CD8-positive, alpha-beta memory T cell (primary cell): ENCODE measurements around the gene MS4A14. TPM values are rescaled to one million over a fixed set of nuclear protein-coding genes. Genes with fewer than 3 reads are reported as not detected.

ENCODE experiments used
- CTCF ChIA-PET: fragments of 350-600 bp; sonication (Branson Sonifier 250); formaldehyde crosslinking; loops from one replicate; lab custom pipeline; 2021; ENCODE audit warnings: antibody characterized with exemption; lab: Charles Lee
- POLR2A ChIA-PET: fragments of 350-600 bp; sonication (Branson Sonifier 250); formaldehyde crosslinking; loops from one replicate; lab custom pipeline; 2021; ENCODE audit warnings: antibody characterized with exemption; lab: Charles Lee
- DNase-seq, 5 donors: peaks; one replicate each; pipeline versions ENCODE4 v3.0.0 to v3.0.0-alpha.2; 2020 to 2022; ENCODE audit warnings: mixed read lengths in 1 of 5
- H3K27ac ChIP-seq: one replicate; pipeline ENCODE4 v1.7.0; 2013; ENCODE audit warnings: low read depth, mild to moderate bottlenecking, low read length, moderate library complexity
- H3K27me3 ChIP-seq: 2 replicates; pipeline ENCODE4 v1.7.0; 2013; ENCODE audit warnings: low read length, mild to moderate bottlenecking; ENCODE audit not compliant: insufficient read depth, poor library complexity, severe bottlenecking
- H3K36me3 ChIP-seq: 2 replicates; pipeline ENCODE4 v1.7.0; 2013; ENCODE audit warnings: mild to moderate bottlenecking, low read length, moderate library complexity; ENCODE audit not compliant: insufficient read depth
- H3K4me1 ChIP-seq: 2 replicates; pipeline ENCODE4 v1.7.0; 2013; ENCODE audit warnings: mild to moderate bottlenecking, low read length, moderate library complexity; ENCODE audit not compliant: insufficient read depth
- H3K4me3 ChIP-seq: 2 replicates; pipeline ENCODE4 v1.7.0; 2013; ENCODE audit warnings: mild to moderate bottlenecking, low read length
- H3K9me3 ChIP-seq: 2 replicates; pipeline ENCODE4 v1.7.0; 2013; ENCODE audit warnings: mild to moderate bottlenecking, low read length
- H3K27ac Mint-ChIP-seq, 8 donors: one replicate each; pipeline ENCODE4 v1.8.0; 2020 to 2021; ENCODE audit warnings: mixed read lengths in 8 of 8, mild to moderate bottlenecking in 6 of 8, inconsistent platforms in 3 of 8, moderate library complexity in 3 of 8
- H3K27me3 Mint-ChIP-seq, 2 donors: one replicate each; pipeline ENCODE4 v1.8.0; 2020 to 2021; ENCODE audit warnings: mixed read lengths in 2 of 2, mild to moderate bottlenecking in 1 of 2, moderate library complexity in 1 of 2
- H3K36me3 Mint-ChIP-seq, 3 donors: one replicate each; pipeline ENCODE4 v1.8.0; 2020 to 2021; ENCODE audit warnings: mixed read lengths in 3 of 3, inconsistent platforms in 1 of 3, mild to moderate bottlenecking in 1 of 3
- H3K4me1 Mint-ChIP-seq, 3 donors: one replicate each; pipeline ENCODE4 v1.8.0; 2020 to 2021; ENCODE audit warnings: mixed read lengths in 3 of 3, inconsistent platforms in 1 of 3, mild to moderate bottlenecking in 1 of 3
- H3K4me3 Mint-ChIP-seq, 7 donors: one replicate each; pipeline ENCODE4 v1.8.0; 2020 to 2021; ENCODE audit warnings: mixed read lengths in 7 of 7, mild to moderate bottlenecking in 6 of 7, moderate library complexity in 4 of 7, inconsistent platforms in 2 of 7
- H3K9me3 Mint-ChIP-seq, 5 donors: one replicate each; pipeline ENCODE4 v1.8.0; 2020 to 2022; ENCODE audit warnings: mixed read lengths in 5 of 5, mild to moderate bottlenecking in 3 of 5, moderate library complexity in 2 of 5, inconsistent platforms in 1 of 5
- polyA plus RNA-seq: library from polyadenylated mRNA; unstranded; fragments of 300-500 nt; fragmentation: Illumina TruSeq; gene quantifications from one replicate; pipeline ENCODE4 v1.2.3, GENCODE V29; 2021
- total RNA-seq, 2 experiments: library from RNA; stranded (reverse); gene quantifications; one replicate each; pipeline ENCODE4 v1.2.3, GENCODE V29; 2021

MS4A14 gene
- total RNA-seq = not detected
- not detected for polyA plus RNA-seq

DNA sequence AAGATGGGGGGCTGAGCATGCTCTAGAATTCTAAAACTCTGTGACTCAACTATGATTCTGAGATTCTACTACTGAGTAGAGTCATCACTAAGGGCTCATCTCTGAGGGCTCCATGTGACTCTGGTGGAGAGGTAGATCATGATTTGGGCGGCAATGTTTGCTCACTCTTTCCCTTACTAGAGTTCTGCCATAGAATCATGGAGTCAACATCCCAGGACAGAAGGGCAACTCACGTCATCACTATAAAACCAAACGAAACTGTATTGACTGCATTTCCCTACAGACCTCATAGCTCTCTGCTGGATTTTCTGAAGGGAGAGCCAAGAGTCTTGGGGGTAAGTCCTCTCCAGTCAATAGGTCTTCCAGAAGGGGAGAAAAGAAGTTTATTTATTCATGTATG, at the start of gene MS4A14:
MS4A14 (plus strand) TSS at position 78 of the 400 bp plus-strand sequence; CDS start at position 198, 120 bp downstream.
- H3K9me3 Mint-ChIP-seq = no peaks in the 10 kb centered on the region
- no peaks in the 10 kb centered on the region for H3K36me3 Mint-ChIP-seq
- H3K4me3 ChIP-seq = no peak within 1 kb of the TSS
- CTCF ChIA-PET = no interaction called here
- H3K9me3 ChIP-seq = no peaks in the 10 kb centered on the region
- no peak for DNase-seq
- no peaks in the 10 kb centered on the region for H3K27me3 ChIP-seq
- H3K4me3 Mint-ChIP-seq = no peak within 1 kb of the TSS
- peak within 1 kb of the TSS in 1 of 8 donors; percentile 60 for H3K27ac Mint-ChIP-seq
- H3K36me3 ChIP-seq = no peaks in the 10 kb centered on the region
- H3K27me3 Mint-ChIP-seq = peaks cover 0 to 6% of the 10 kb centered on the region in 2 donors
- no peaks in the 10 kb centered on the region for H3K4me1 ChIP-seq
- POLR2A ChIA-PET = no interaction called here
- no peak within 1 kb of the TSS for H3K27ac ChIP-seq
- peaks cover 0 to 5% (median 3%) of the 10 kb centered on the region in 3 donors for H3K4me1 Mint-ChIP-seq

- POLR2A ChIA-PET = no interaction called here
Observed at GRCh38 chr11:60347084-60347797, 49.0 kb upstream of the MS4A14 start.

DNA sequence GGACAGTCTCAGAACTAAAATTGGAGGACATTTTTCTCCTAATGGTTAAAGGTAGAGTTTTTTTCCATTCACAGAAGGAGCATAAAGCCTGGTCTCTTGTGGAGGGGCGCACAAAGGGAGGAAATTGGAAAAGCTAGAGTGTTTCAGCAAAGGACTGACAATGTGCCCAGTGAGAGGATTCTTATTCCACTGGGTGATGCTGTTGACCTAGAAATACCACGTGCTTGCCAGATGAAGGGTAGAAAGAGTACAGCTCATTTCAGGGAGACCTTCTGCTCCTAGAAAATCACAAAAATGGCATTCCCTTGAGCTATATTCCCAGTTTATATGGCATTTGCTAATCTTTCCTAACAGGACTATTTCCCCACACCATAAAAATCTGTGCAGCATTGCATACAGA, 48.1 kb upstream of the MS4A14 start:
- Histone ChIP-seq H3K36me3 (no peaks in the 10 kb centered on the region), H3K27me3 (peaks cover 3% of the 10 kb centered on the region), H3K4me1 (no peaks in the 10 kb centered on the region), H3K4me3 (no peak overlapping the region), H3K9me3 (no peaks in the 10 kb centered on the region), H3K27ac (no peak overlapping the region)
- Mint-ChIP-seq H3K4me3 (no peak overlapping the region), H3K36me3 (no peaks in the 10 kb centered on the region), H3K4me1 (no peaks in the 10 kb centered on the region), H3K27ac (no peak overlapping the region), H3K9me3 (no peaks in the 10 kb centered on the region), H3K27me3 (peaks cover 1 to 33% of the 10 kb centered on the region in 2 donors)
- ChIA-PET CTCF (no interaction called here), POLR2A (no interaction called here)
- no peak for DNase-seq

More at GRCh38 chr11:60347084-60347797, 49.0 kb upstream of the MS4A14 start:
- H3K36me3 Mint-ChIP-seq = no peaks in the 10 kb centered on the region
- H3K9me3 ChIP-seq = no peaks in the 10 kb centered on the region
- H3K36me3 ChIP-seq = no peaks in the 10 kb centered on the region
- no peaks in the 10 kb centered on the region for H3K4me1 ChIP-seq
- H3K4me1 Mint-ChIP-seq = no peaks in the 10 kb centered on the region
- H3K27ac Mint-ChIP-seq = no peak overlapping the region
- no peaks in the 10 kb centered on the region for H3K9me3 Mint-ChIP-seq
- H3K4me3 ChIP-seq = no peak overlapping the region
- H3K4me3 Mint-ChIP-seq = no peak overlapping the region
- CTCF ChIA-PET = no interaction called here
- peaks cover 1 to 30% of the 10 kb centered on the region in 2 donors for H3K27me3 Mint-ChIP-seq
- DNase-seq = no peak
- H3K27ac ChIP-seq = no peak overlapping the region
- peaks cover 3% of the 10 kb centered on the region for H3K27me3 ChIP-seq

DNA sequence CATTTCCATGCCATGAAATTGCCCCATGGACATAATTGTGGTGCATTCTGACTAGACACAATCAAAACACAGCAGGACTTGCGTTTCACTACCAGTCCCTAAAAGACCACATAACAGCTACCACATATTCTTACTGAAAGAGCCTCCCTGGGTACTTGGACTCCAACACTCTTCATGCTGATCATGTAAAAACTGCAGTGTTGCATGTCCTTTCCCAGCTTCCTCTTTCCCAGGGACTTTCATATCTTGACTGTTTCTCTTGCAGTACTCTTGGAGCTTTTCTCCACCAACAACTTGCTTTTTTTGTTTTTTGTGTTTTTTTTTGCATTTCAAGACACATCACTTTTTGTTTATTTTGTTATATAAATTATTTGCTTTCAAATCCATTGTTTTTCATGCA, 46.3 kb upstream of the MS4A14 start:
- Mint-ChIP-seq H3K36me3 (no peaks in the 10 kb centered on the region), H3K4me1 (no peaks in the 10 kb centered on the region), H3K27ac (no peak overlapping the region), H3K27me3 (peaks cover 4 to 36% of the 10 kb centered on the region in 2 donors), H3K4me3 (no peak overlapping the region), H3K9me3 (no peaks in the 10 kb centered on the region)
- Histone ChIP-seq H3K27me3 (peaks cover 3% of the 10 kb centered on the region), H3K4me3 (no peak overlapping the region), H3K9me3 (no peaks in the 10 kb centered on the region), H3K4me1 (no peaks in the 10 kb centered on the region), H3K36me3 (no peaks in the 10 kb centered on the region), H3K27ac (no peak overlapping the region)
- CTCF ChIA-PET = no interaction called here
- DNase-seq = no peak
- POLR2A ChIA-PET = no interaction called here

- CTCF ChIA-PET = no interaction called here
Observed at GRCh38 chr11:60357771-60358170, 38.5 kb upstream of the MS4A14 start.

DNA sequence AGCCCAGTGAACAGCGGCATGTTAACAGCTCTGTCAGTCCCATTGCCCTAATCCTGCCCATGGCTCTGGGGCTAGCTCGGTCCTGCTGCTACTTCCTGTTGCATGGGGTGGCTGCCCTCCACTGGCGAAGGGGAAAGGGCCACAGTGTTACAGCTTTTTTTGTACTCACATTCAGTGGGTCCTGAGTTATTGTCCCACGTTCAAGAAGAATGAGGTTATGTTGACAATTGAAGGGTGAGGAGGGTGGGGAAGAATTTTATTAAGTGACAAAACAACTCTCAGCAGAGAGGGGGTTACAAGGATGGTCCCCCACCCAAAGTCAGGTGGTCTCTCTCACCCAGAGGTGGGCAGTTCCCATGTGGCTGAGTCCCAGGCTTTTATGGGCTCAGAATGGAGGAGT, 35.6 kb upstream of the MS4A14 start:
- no peak overlapping the region for H3K27ac Mint-ChIP-seq
- Histone ChIP-seq H3K27ac (no peak overlapping the region), H3K27me3 (no peaks in the 10 kb centered on the region), H3K9me3 (no peaks in the 10 kb centered on the region), H3K36me3 (no peaks in the 10 kb centered on the region), H3K4me1 (no peaks in the 10 kb centered on the region), H3K4me3 (no peak overlapping the region)
- ChIA-PET POLR2A (no interaction called here), CTCF (no interaction called here)
- no peak overlapping the region for H3K4me3 Mint-ChIP-seq
- H3K27me3 Mint-ChIP-seq = peaks cover 9 to 30% of the 10 kb centered on the region in 2 donors
- H3K36me3 Mint-ChIP-seq = no peaks in the 10 kb centered on the region
- no peak for DNase-seq
- H3K9me3 Mint-ChIP-seq = no peaks in the 10 kb centered on the region
- no peaks in the 10 kb centered on the region for H3K4me1 Mint-ChIP-seq

More at GRCh38 chr11:60357771-60358170, 38.5 kb upstream of the MS4A14 start:
- no peaks in the 10 kb centered on the region for H3K36me3 ChIP-seq
- H3K4me3 ChIP-seq = no peak overlapping the region
- POLR2A ChIA-PET = no interaction called here
- H3K27me3 ChIP-seq = no peaks in the 10 kb centered on the region
- no peaks in the 10 kb centered on the region for H3K4me1 Mint-ChIP-seq
- DNase-seq = no peak
- H3K9me3 ChIP-seq = no peaks in the 10 kb centered on the region
- H3K4me1 ChIP-seq = no peaks in the 10 kb centered on the region
- no peak overlapping the region for H3K4me3 Mint-ChIP-seq
- no peaks in the 10 kb centered on the region for H3K36me3 Mint-ChIP-seq
- no peak overlapping the region for H3K27ac Mint-ChIP-seq
- H3K9me3 Mint-ChIP-seq = no peaks in the 10 kb centered on the region
- H3K27ac ChIP-seq = no peak overlapping the region
- H3K27me3 Mint-ChIP-seq = peaks cover 6 to 26% of the 10 kb centered on the region in 2 donors

DNA sequence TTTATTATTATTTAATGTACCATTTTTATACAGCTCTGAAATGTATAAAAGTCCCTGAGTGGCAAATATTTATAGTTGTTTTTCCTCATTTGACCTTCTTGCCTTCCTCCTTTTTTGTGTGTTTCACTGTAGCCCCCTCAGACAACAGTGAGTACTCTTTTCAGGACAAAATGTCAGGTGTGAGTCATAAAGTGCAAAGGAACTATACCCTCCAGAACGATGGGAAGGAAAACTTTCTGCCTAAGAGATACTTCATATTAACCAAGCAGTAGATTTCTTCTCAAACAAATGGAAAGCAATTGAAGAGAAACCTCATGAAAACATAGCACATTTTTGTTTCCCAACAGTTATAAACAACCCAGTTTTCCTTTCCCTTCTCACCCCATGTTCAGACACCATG, 34.0 kb upstream of the MS4A14 start:
- CTCF ChIA-PET = no interaction called here

GRCh38 chr11:60363542-60364470, 32.5 kb upstream of the MS4A14 start:
- POLR2A ChIA-PET = interaction anchor here (0.6 kb wide), 1 partner anchor 371 kb away, joined by 3 read pairs; no protein-coding TSS in a partner anchor
- Histone ChIP-seq H3K4me1 (no peaks in the 10 kb centered on the region), H3K9me3 (no peaks in the 10 kb centered on the region), H3K36me3 (no peaks in the 10 kb centered on the region), H3K27me3 (no peaks in the 10 kb centered on the region), H3K27ac (no peak overlapping the region), H3K4me3 (no peak overlapping the region)
- H3K4me3 Mint-ChIP-seq = no peak overlapping the region
- H3K9me3 Mint-ChIP-seq = no peaks in the 10 kb centered on the region
- CTCF ChIA-PET = interaction anchor here (0.8 to 2.1 kb wide), 7 partner anchors 14 to 270 kb away, joined by 3 to 16 read pairs (median 3); no protein-coding TSS in a partner anchor
- peak; percentile 24 to 59 (median 35) for DNase-seq
- H3K36me3 Mint-ChIP-seq = no peaks in the 10 kb centered on the region
- no peak overlapping the region for H3K27ac Mint-ChIP-seq
- H3K27me3 Mint-ChIP-seq = peaks cover 9 to 33% of the 10 kb centered on the region in 2 donors
- no peaks in the 10 kb centered on the region for H3K4me1 Mint-ChIP-seq

More for the DNA sequence above, 34.0 kb upstream of the MS4A14 start:
- Mint-ChIP-seq H3K4me3 (no peak overlapping the region), H3K36me3 (no peaks in the 10 kb centered on the region), H3K27ac (no peak overlapping the region), H3K9me3 (no peaks in the 10 kb centered on the region), H3K27me3 (peaks cover 9 to 25% of the 10 kb centered on the region in 2 donors), H3K4me1 (no peaks in the 10 kb centered on the region)
- DNase-seq = no peak
- H3K4me1 ChIP-seq = no peaks in the 10 kb centered on the region
- no peaks in the 10 kb centered on the region for H3K36me3 ChIP-seq
- no peaks in the 10 kb centered on the region for H3K27me3 ChIP-seq
- no peak overlapping the region for H3K4me3 ChIP-seq
- POLR2A ChIA-PET = no interaction called here
- H3K9me3 ChIP-seq = no peaks in the 10 kb centered on the region
- H3K27ac ChIP-seq = no peak overlapping the region
